ENCODE data around the gene NDUFS8. TPM values are rescaled to one million over a fixed set of nuclear protein-coding genes. Genes with fewer than 3 reads are reported as not detected.
A peak's percentile ranks its signal among the peaks of the same experiment; 100 is the strongest.

The NDUFS8 gene
- polyA plus RNA-seq, 3 donors: 62.9 to 141 (median 114) TPM

GRCh38 chr11:68036717-68037239 lies 6.3 kb downstream of the NDUFS8 start:
- 0% methylated on average over 13 of the region's 14 CpGs for WGBS (ENCODE audit: insufficient coverage)
- Histone ChIP-seq H3K9ac (ENCODE audit: insufficient read depth, low read length, poor library complexity, severe bottlenecking) (peak overlapping the region; percentile 82), H3K4me1 (ENCODE audit: control insufficient read depth in 1 of 2, insufficient read depth in 2 of 2, low read length in 2 of 2) (peaks cover 50 to 69% of the 10 kb centered on the region in 2 donors), H3K79me2 (ENCODE audit: insufficient read depth, low read length) (peaks cover 64% of the 10 kb centered on the region), H3K27me3 (ENCODE audit: control insufficient read depth in 2 of 2, insufficient read depth in 2 of 2, low read length in 2 of 2) (no peaks in the 10 kb centered on the region), H3K9me3 (replicated peaks in 1 of 2; ENCODE audit: control insufficient read depth in 1 of 2, insufficient read depth in 1 of 2, low read length in 2 of 2) (no peaks in the 10 kb centered on the region), H2AFZ (ENCODE audit: insufficient read depth, low read depth, low read length, poor library complexity, severe bottlenecking) (peak overlapping the region; percentile 71), H3K27ac (ENCODE audit: low read depth in 1 of 2, low read length in 2 of 2) (peak overlapping the region; percentile 98 to 99), H3K4me2 (replicated peaks; ENCODE audit: extremely low read depth, low read length, poor library complexity, severe bottlenecking) (peak overlapping the region; percentile 97), H3K4me3 (replicated peaks in 1 of 3; ENCODE audit: low read depth in 2 of 3, low read length in 3 of 3) (peak overlapping the region in 1 of 3 experiments; percentile 96), H3K36me3 (replicated peaks in 1 of 2; ENCODE audit: control insufficient read depth in 1 of 2, insufficient read depth in 2 of 2, low read length in 2 of 2) (peaks cover 21 to 26% of the 10 kb centered on the region in 2 donors), H4K20me1 (ENCODE audit: insufficient read depth, low read length) (peaks cover 26% of the 10 kb centered on the region)
- Mint-ChIP-seq H3K27me3 (ENCODE audit: low read depth in 3 of 3) (peaks cover 0 to 3% (median 0%) of the 10 kb centered on the region in 3 donors), H3K27ac (peak overlapping the region; percentile 98 to 100 (median 99)), H3K4me1 (peaks cover 39% of the 10 kb centered on the region), H3K36me3 (peaks cover 11 to 32% of the 10 kb centered on the region in 2 donors), H3K4me3 (peak overlapping the region; percentile 68 to 84), H3K9me3 (no peaks in the 10 kb centered on the region)
- intact Hi-C loops (cut with micrococcal nuclease): loop anchor here in 1 of 2 donors (2.0 to 5.0 kb wide), 4 partner anchors 26 to 236 kb away; partner anchors contain the start of genes ALDH3B1, C11orf24, CHKA and UNC93B1
- TF ChIP-seq, protein P1, sequence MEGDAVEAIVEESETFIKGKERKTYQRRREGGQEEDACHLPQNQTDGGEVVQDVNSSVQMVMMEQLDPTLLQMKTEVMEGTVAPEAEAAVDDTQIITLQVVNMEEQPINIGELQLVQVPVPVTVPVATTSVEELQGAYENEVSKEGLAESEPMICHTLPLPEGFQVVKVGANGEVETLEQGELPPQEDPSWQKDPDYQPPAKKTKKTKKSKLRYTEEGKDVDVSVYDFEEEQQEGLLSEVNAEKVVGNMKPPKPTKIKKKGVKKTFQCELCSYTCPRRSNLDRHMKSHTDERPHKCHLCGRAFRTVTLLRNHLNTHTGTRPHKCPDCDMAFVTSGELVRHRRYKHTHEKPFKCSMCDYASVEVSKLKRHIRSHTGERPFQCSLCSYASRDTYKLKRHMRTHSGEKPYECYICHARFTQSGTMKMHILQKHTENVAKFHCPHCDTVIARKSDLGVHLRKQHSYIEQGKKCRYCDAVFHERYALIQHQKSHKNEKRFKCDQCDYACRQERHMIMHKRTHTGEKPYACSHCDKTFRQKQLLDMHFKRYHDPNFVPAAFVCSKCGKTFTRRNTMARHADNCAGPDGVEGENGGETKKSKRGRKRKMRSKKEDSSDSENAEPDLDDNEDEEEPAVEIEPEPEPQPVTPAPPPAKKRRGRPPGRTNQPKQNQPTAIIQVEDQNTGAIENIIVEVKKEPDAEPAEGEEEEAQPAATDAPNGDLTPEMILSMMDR (IDR thresholded peaks at IDR 0.05): no peak
- peak; percentile 95 to 98 (median 96) for DNase-seq

GRCh38 chr11:68037411-68038225 lies 7.1 kb downstream of the NDUFS8 start:
- H3K27me3 ChIP-seq (ENCODE audit: control insufficient read depth in 2 of 2, insufficient read depth in 2 of 2, low read length in 2 of 2): no peaks in the 10 kb centered on the region
- peak overlapping the region; percentile 92 for H3K9ac ChIP-seq (ENCODE audit: insufficient read depth, low read length, poor library complexity, severe bottlenecking)
- peaks cover 38% of the 10 kb centered on the region for H3K4me1 Mint-ChIP-seq
- H2AFZ ChIP-seq (ENCODE audit: insufficient read depth, low read depth, low read length, poor library complexity, severe bottlenecking): no peak overlapping the region
- H3K4me1 ChIP-seq (ENCODE audit: control insufficient read depth in 1 of 2, insufficient read depth in 2 of 2, low read length in 2 of 2): peaks cover 51 to 73% of the 10 kb centered on the region in 2 donors
- no peaks in the 10 kb centered on the region for H3K9me3 Mint-ChIP-seq
- peak overlapping the region; percentile 98 to 100 (median 99) for H3K27ac Mint-ChIP-seq
- H3K27ac ChIP-seq (ENCODE audit: low read depth in 1 of 2, low read length in 2 of 2): peak overlapping the region; percentile 98 to 99
- H3K4me3 ChIP-seq (replicated peaks in 1 of 3; ENCODE audit: low read depth in 2 of 3, low read length in 3 of 3): peak overlapping the region in 1 of 3 experiments; percentile 96
- H3K9me3 ChIP-seq (replicated peaks in 1 of 2; ENCODE audit: control insufficient read depth in 1 of 2, insufficient read depth in 1 of 2, low read length in 2 of 2): no peaks in the 10 kb centered on the region
- TF ChIP-seq, protein P1 (IDR thresholded peaks at IDR 0.05): no peak
- peak overlapping the region; percentile 97 for H3K4me2 ChIP-seq (replicated peaks; ENCODE audit: extremely low read depth, low read length, poor library complexity, severe bottlenecking)
- no peak for DNase-seq
- peaks cover 64% of the 10 kb centered on the region for H3K79me2 ChIP-seq (ENCODE audit: insufficient read depth, low read length)
- H4K20me1 ChIP-seq (ENCODE audit: insufficient read depth, low read length): peaks cover 35% of the 10 kb centered on the region
- H3K36me3 ChIP-seq (replicated peaks in 1 of 2; ENCODE audit: control insufficient read depth in 1 of 2, insufficient read depth in 2 of 2, low read length in 2 of 2): peaks cover 27 to 35% of the 10 kb centered on the region in 2 donors
- peaks cover 0 to 3% (median 0%) of the 10 kb centered on the region in 3 donors for H3K27me3 Mint-ChIP-seq (ENCODE audit: low read depth in 3 of 3)
- H3K4me3 Mint-ChIP-seq: peak overlapping the region; percentile 60 to 68
- intact Hi-C loops (cut with micrococcal nuclease): loop anchor here in 1 of 2 donors (2.0 to 5.0 kb wide), 4 partner anchors 27 to 235 kb away; partner anchors contain the start of genes ALDH3B1, C11orf24, CHKA and UNC93B1
- 86% methylated on average over 17 of the region's 20 CpGs for WGBS (ENCODE audit: insufficient coverage)
- peaks cover 15 to 38% of the 10 kb centered on the region in 2 donors for H3K36me3 Mint-ChIP-seq
